Activated T-helper 1 cell treated with anti-CD3 and anti-CD28 coated beads, Interleukin-2, amount 50 U/mL, for 16 hours (primary cell): ENCODE data around the gene VKORC1.

Experiments
- DNase-seq, 2 donors: peaks; one replicate each; pipeline ENCODE4 v3.0.0-alpha.2; 2020; ENCODE audit warnings: low read depth in 1 of 2, low spot score in 1 of 2

The VKORC1 gene

GRCh38 chr16:31083081-31083480, 11.5 kb downstream of the VKORC1 start:
- DNase-seq, result no peak

- no peak for DNase-seq
These were observed 12.1 kb downstream of the VKORC1 start for GRCh38 chr16:31082368-31083045.

GRCh38 chr16:31081428-31082351, 12.9 kb downstream of the VKORC1 start:
- DNase-seq, result no peak

- no peak for DNase-seq
These were observed 13.7 kb downstream of the VKORC1 start for GRCh38 chr16:31080756-31081419.

- DNase-seq, result no peak
These were observed 14.5 kb downstream of the VKORC1 start for GRCh38 chr16:31080035-31080629.

- no peak for DNase-seq
These were observed 15.2 kb downstream of the VKORC1 start for GRCh38 chr16:31079342-31079944.

GRCh38 chr16:31078597-31079341, 15.8 kb downstream of the VKORC1 start:
- DNase-seq, result no peak

GRCh38 chr16:31077592-31078396, 16.8 kb downstream of the VKORC1 start:
- no peak for DNase-seq

- DNase-seq, result no peak
These were observed 17.6 kb downstream of the VKORC1 start for GRCh38 chr16:31077024-31077423.

GRCh38 chr16:31076319-31076718, 18.3 kb downstream of the VKORC1 start:
- DNase-seq, result no peak

- no peak for DNase-seq
These were observed 19.8 kb downstream of the VKORC1 start for GRCh38 chr16:31074814-31075183.

GRCh38 chr16:31073970-31074813, 20.4 kb downstream of the VKORC1 start, which contains the start of the genes ZNF646 and ZNF668:
TSS of gene ZNF646 (plus strand) at chr16:31074422. CDS start at chr16:31076325, 1,903 bp downstream.
TSS of gene ZNF668 (minus strand) at chr16:31074240. CDS start at chr16:31064459, 9,781 bp downstream.
- peak; percentile 93 to 96 for DNase-seq

GRCh38 chr16:31073142-31073969, 21.2 kb downstream of the VKORC1 start:
- DNase-seq, result peak; percentile 75 to 77

GRCh38 chr16:31072540-31073141, 22.0 kb downstream of the VKORC1 start:
- no peak for DNase-seq

- no peak for DNase-seq
These were observed 22.7 kb downstream of the VKORC1 start for GRCh38 chr16:31071861-31072260.

GRCh38 chr16:31067342-31067741, 27.3 kb downstream of the VKORC1 start:
- DNase-seq, result no peak

GRCh38 chr16:31064882-31065461, 29.6 kb downstream of the VKORC1 start:
- DNase-seq, result no peak
